ENCODE results near the gene PHC2. TPM values are rescaled to one million over a fixed set of nuclear protein-coding genes. Genes with fewer than 3 reads are reported as not detected.

Gene PHC2
- total RNA-seq, 1 donor from 2014 or later, result 105 TPM

DNA sequence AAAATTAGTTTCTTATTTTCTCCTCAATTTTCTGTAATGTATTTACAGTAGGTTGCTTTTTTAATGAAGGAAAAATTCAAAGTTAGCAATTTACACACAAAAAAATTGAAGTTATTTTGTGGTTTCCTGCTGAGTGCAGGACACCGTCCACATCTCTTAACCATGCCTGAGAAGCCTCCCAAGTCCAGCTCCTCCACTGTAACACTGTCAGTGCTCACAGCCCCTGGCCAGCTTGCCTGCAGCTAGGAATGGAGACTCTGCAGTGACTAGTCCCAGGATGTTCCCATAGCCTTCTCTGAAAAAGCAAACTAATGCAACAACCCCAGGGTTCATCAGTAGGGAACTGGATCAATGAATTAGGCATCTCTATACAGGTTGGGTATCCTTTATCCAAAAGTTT lies 113.5 kb downstream of the PHC2 start:
- intact Hi-C loops (cut with micrococcal nuclease), result no loop called here
- Histone ChIP-seq H3K9me3 (replicated peaks) (no peaks in the 10 kb centered on the region), H3K36me3 (peaks cover 1% of the 10 kb centered on the region), H3K27me3 (ENCODE audit: low read depth) (no peaks in the 10 kb centered on the region), H3K4me1 (no peaks in the 10 kb centered on the region), H3K27ac (replicated peaks) (no peak overlapping the region), H3K4me3 (no peak overlapping the region)
- TF ChIP-seq, protein P1, sequence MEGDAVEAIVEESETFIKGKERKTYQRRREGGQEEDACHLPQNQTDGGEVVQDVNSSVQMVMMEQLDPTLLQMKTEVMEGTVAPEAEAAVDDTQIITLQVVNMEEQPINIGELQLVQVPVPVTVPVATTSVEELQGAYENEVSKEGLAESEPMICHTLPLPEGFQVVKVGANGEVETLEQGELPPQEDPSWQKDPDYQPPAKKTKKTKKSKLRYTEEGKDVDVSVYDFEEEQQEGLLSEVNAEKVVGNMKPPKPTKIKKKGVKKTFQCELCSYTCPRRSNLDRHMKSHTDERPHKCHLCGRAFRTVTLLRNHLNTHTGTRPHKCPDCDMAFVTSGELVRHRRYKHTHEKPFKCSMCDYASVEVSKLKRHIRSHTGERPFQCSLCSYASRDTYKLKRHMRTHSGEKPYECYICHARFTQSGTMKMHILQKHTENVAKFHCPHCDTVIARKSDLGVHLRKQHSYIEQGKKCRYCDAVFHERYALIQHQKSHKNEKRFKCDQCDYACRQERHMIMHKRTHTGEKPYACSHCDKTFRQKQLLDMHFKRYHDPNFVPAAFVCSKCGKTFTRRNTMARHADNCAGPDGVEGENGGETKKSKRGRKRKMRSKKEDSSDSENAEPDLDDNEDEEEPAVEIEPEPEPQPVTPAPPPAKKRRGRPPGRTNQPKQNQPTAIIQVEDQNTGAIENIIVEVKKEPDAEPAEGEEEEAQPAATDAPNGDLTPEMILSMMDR (IDR thresholded peaks at IDR 0.05; ENCODE audit: borderline replicate concordance), result no peak
- DNase-seq, result no peak

DNA sequence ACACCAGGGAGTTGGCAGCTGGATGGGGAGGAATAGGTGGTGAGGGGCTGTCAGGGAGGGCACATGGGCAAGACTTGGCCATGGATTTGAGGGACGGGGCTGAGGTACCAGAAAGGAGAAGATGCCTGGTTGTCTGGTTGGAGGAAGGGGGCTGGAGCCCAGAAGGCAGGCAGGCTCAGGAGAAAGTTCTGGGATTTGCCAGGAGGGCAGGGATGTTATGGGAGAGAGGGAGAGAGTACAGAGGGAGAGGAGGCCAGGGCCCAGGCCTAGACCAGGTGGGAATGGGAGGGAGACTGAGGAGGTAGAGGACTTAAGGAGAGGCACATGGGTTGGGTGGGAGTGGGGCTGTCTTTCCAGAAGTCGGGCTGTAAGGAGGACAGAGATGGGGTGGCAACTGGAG lies 114.3 kb downstream of the PHC2 start:
- no peaks in the 10 kb centered on the region for H3K9me3 ChIP-seq (replicated peaks)
- no peaks in the 10 kb centered on the region for H3K4me1 ChIP-seq
- DNase-seq, result no peak
- H3K27ac ChIP-seq (replicated peaks), result no peak overlapping the region
- TF ChIP-seq, protein P1 (IDR thresholded peaks at IDR 0.05; ENCODE audit: borderline replicate concordance), result no peak
- no peak overlapping the region for H3K4me3 ChIP-seq
- intact Hi-C loops (cut with micrococcal nuclease), result no loop called here
- H3K36me3 ChIP-seq, result no peaks in the 10 kb centered on the region
- H3K27me3 ChIP-seq (ENCODE audit: low read depth), result no peaks in the 10 kb centered on the region

DNA sequence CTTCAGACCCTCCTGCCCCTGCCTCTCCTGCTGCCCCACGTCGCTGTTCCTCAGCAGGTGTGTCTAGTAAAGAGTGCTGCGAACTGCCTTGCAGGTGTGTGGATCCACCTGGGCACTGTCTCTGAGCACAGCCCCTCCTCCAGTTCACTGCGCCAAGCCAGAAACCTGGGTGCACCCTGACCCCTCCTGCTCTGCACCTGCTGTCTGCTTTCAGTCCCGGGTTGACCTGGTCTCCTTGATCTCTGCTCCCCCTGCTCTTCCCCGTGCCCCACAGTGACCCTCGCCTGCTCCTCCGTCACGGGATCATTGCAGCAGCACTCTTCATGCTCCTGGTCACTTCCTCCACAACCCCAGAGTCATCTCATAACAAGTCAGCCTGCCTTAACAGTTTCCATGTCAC lies 116.5 kb downstream of the PHC2 start:
- DNase-seq, result no peak
- H3K4me1 ChIP-seq, result no peaks in the 10 kb centered on the region

DNA sequence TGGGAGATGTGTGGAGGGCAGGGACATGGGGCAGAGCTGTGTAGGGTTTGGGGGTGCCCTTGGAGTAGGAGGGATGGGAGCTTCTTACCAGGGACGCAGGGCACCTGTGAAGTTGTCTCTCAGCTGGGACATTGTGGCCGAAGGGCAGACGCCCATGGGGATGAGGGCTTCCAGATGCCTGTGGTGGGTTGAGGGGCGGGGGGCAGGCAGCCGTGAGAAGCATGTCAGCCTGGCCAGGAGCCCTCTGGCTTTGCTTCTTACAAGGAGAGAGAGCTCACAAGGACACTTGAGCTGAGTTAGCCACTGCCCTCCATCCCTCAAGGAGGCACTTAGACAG lies 118.5 kb downstream of the PHC2 start:
- no peak for DNase-seq

More for the DNA sequence above, 116.5 kb downstream of the PHC2 start:
- H3K36me3 ChIP-seq, result no peaks in the 10 kb centered on the region
- no peaks in the 10 kb centered on the region for H3K27me3 ChIP-seq (ENCODE audit: low read depth)
- intact Hi-C loops (cut with micrococcal nuclease), result no loop called here
- no peaks in the 10 kb centered on the region for H3K9me3 ChIP-seq (replicated peaks)
- no peak overlapping the region for H3K27ac ChIP-seq (replicated peaks)
- TF ChIP-seq, protein P1 (IDR thresholded peaks at IDR 0.05; ENCODE audit: borderline replicate concordance), result no peak
- H3K4me3 ChIP-seq, result no peak overlapping the region

DNA sequence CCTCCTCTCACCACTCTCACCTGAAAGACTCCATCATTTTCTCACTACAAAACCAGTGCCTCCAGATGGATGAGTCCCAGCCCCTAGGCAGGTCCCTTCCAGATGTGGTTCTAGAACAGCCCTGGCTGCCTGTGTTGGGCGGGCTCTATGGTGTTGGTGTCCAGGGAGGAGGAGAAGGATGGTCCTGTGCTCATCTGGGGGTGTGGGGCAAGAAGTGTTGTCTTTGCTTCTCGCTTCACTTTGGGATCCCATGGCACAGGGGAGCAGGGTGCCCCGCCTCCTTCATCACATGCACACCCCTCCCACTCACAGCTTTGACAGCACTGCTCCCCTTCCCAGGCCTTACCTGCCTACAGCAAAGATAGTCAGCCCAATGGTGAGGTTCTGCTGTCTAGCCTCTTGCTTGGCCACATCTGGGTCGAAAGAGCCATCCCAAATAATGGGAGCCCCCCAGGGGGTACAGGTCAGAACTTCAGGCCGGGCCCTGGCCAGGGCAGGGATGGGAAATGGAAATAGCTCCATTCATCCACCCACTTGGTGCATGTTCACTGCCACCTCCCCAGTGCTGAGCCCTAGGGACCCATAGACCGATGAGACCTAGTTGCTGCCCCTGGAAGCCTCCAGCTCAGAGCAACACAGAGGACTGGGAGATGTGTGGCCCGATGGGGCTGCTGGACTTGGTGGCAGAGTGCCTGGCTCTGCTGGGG lies 119.0 kb downstream of the PHC2 start:
- H3K27me3 ChIP-seq (ENCODE audit: low read depth), result peaks cover 3% of the 10 kb centered on the region
- no peak overlapping the region for H3K4me3 ChIP-seq
- TF ChIP-seq, protein P1 (IDR thresholded peaks at IDR 0.05; ENCODE audit: borderline replicate concordance), result no peak
- H3K4me1 ChIP-seq, result peaks cover 3% of the 10 kb centered on the region
- DNase-seq, result no peak
- H3K36me3 ChIP-seq, result no peaks in the 10 kb centered on the region
- intact Hi-C loops (cut with micrococcal nuclease), result no loop called here
- no peak overlapping the region for H3K27ac ChIP-seq (replicated peaks)
- no peaks in the 10 kb centered on the region for H3K9me3 ChIP-seq (replicated peaks)

More for the DNA sequence above, 118.5 kb downstream of the PHC2 start:
- H3K4me3 ChIP-seq, result no peak overlapping the region
- no peaks in the 10 kb centered on the region for H3K36me3 ChIP-seq
- intact Hi-C loops (cut with micrococcal nuclease), result no loop called here
- no peak overlapping the region for H3K27ac ChIP-seq (replicated peaks)
- TF ChIP-seq, protein P1 (IDR thresholded peaks at IDR 0.05; ENCODE audit: borderline replicate concordance), result no peak
- H3K27me3 ChIP-seq (ENCODE audit: low read depth), result no peaks in the 10 kb centered on the region
- no peaks in the 10 kb centered on the region for H3K9me3 ChIP-seq (replicated peaks)
- H3K4me1 ChIP-seq, result no peaks in the 10 kb centered on the region

Measured in left ventricle myocardium inferior (tissue), 1 donor.